ENCODE results near the gene GTF2IRD1. TPM values are rescaled to one million over a fixed set of nuclear protein-coding genes. Genes with fewer than 3 reads are reported as not detected.

Gene GTF2IRD1
- total RNA-seq, result 22.2 and 35.3 TPM in 2 replicates

DNA sequence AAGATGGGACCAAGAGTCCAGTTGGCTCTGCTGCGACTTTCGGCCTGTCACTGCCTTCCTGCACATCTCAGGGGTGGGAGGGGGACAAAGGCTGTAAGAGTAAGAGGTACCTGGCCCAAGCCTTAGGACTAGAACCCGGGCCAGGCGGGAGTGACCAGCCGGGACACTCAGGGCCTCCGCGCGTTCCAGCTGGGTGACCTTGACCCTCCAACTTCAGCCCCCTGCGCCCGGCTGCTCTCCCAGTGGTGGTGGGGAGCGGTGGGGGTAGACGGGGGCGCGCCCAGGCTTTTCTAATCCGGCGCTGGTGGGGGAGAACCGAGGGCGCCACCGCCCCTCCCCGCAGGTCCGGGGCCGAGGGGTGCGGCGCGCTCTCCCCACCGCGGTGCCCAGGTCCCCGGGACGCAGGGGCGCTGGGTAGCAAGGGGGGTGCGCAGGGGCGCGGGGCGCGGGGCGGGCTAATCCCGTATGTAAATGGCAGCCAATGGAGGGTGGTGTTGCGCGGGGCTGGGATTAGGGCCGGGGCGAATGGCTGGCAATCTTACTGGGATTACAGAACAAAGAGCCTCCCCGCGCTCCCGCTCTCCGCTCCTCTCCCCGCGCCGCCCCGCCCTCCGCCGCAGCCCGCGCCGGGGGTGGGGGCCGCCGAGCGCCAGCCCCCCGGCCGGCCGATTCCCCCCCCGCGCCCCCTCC, at the start of gene GTF2IRD1:
Gene GTF2IRD1, plus strand, starts transcription at position 585 of the 690 bp plus-strand sequence. CDS start 54,175 bp downstream, outside the sequence.

Other genes starting within 250 kb of the GTF2IRD1 start
- 0.36 and 1.4 TPM in 2 replicates for gene LAT2, start 243.9 kb upstream of the GTF2IRD1 start, total RNA-seq
- gene RFC2, start 199.5 kb upstream of the GTF2IRD1 start, total RNA-seq, result 13.2 and 13.3 TPM in 2 replicates
- 12.0 and 24.4 TPM in 2 replicates for gene CLIP2, start 164.5 kb upstream of the GTF2IRD1 start, total RNA-seq
- 46.5 and 130 TPM in 2 replicates for gene GTF2I, start 203.8 kb downstream of the GTF2IRD1 start, total RNA-seq